GM21737 (cell line): ENCODE results near the gene ZNF253.
A peak's percentile ranks its signal among the peaks of the same experiment; 100 is the strongest.
"Not testable (repeated sequence)": the region's sequence is repeated elsewhere in the genome, so short reads cannot be mapped to it uniquely, and the experiment has no call there.

Experiments
- ATAC-seq: cut with Tn5 transposase; IDR thresholded peaks from one replicate; pipeline ENCODE4 v1.9.1; 2021; ENCODE audit warnings: mild to moderate bottlenecking, moderate library complexity; ENCODE audit not compliant: unreplicated experiment

ZNF253 gene

GRCh38 chr19:19865750-19866610 is at the start of gene ZNF253:
Gene ZNF253 (plus strand): TSS chr19:19865882. CDS start chr19:19865997, 115 bp downstream.
- peak; percentile 97 for ATAC-seq

GRCh38 chr19:19816679-19817078 is 49.0 kb upstream of the ZNF253 start:
- no peak for ATAC-seq

- ATAC-seq: no peak
Observed at GRCh38 chr19:19817357-19817756, 48.3 kb upstream of the ZNF253 start.

GRCh38 chr19:19820774-19821320 is 44.8 kb upstream of the ZNF253 start:
- no peak for ATAC-seq

- ATAC-seq: peak; percentile 74
Observed at GRCh38 chr19:19821366-19821951, 44.2 kb upstream of the ZNF253 start, which contains the start of gene ZNF506. Gene ZNF506 (minus strand): TSS chr19:19821750. CDS start chr19:19821603, 147 bp downstream.

GRCh38 chr19:19821976-19822375 is 43.7 kb upstream of the ZNF253 start:
- ATAC-seq: not testable (repeated sequence)

- peak; percentile 39 for ATAC-seq
Observed at GRCh38 chr19:19823916-19824315, 41.8 kb upstream of the ZNF253 start.

- no peak for ATAC-seq
Observed at GRCh38 chr19:19826875-19827274, 38.8 kb upstream of the ZNF253 start.

- ATAC-seq: no peak
Observed at GRCh38 chr19:19835560-19836038, 30.1 kb upstream of the ZNF253 start.

GRCh38 chr19:19847781-19848180 is 17.9 kb upstream of the ZNF253 start:
- ATAC-seq: no peak

GRCh38 chr19:19849056-19849455 is 16.6 kb upstream of the ZNF253 start:
- ATAC-seq: no peak

GRCh38 chr19:19851740-19852139 is 13.9 kb upstream of the ZNF253 start:
- ATAC-seq: not testable (repeated sequence)

GRCh38 chr19:19858751-19859150 is 6.9 kb upstream of the ZNF253 start:
- no peak for ATAC-seq

GRCh38 chr19:19860756-19861390 is 4.8 kb upstream of the ZNF253 start:
- no peak for ATAC-seq

GRCh38 chr19:19866611-19867248 is 1.0 kb downstream of the ZNF253 start:
- no peak for ATAC-seq

- not testable (repeated sequence) for ATAC-seq
Observed at GRCh38 chr19:19870086-19870485, 4.4 kb downstream of the ZNF253 start.

GRCh38 chr19:19871932-19872331 is 6.2 kb downstream of the ZNF253 start:
- ATAC-seq: no peak

- ATAC-seq: no peak
Observed at GRCh38 chr19:19873381-19873780, 7.7 kb downstream of the ZNF253 start.

- ATAC-seq: no peak
Observed at GRCh38 chr19:19877724-19878123, 12.0 kb downstream of the ZNF253 start.

- no peak for ATAC-seq
Observed at GRCh38 chr19:19884583-19884982, 18.9 kb downstream of the ZNF253 start.
